HG02763 (cell line): ENCODE data around the gene NDUFC1.
A peak's percentile ranks its signal among the peaks of the same experiment; 100 is the strongest.
"Not testable (repeated sequence)": the region's sequence is repeated elsewhere in the genome, so short reads cannot be mapped to it uniquely, and the experiment has no call there.

ENCODE experiments used
- ATAC-seq: cut with Tn5 transposase; IDR thresholded peaks from one replicate; pipeline ENCODE4 v1.9.1; 2021; ENCODE audit warnings: mild to moderate bottlenecking, moderate library complexity; ENCODE audit not compliant: unreplicated experiment

Gene NDUFC1

GRCh38 chr4:139299536-139299935, 2.7 kb downstream of the NDUFC1 start:
- no peak for ATAC-seq

GRCh38 chr4:139297001-139297410, 5.3 kb downstream of the NDUFC1 start:
- no peak for ATAC-seq

- no peak for ATAC-seq
Observed at GRCh38 chr4:139295942-139296299, 6.4 kb downstream of the NDUFC1 start.

GRCh38 chr4:139295206-139295941, 6.9 kb downstream of the NDUFC1 start:
- ATAC-seq, result peak; percentile 95

GRCh38 chr4:139286186-139286698, 16.0 kb downstream of the NDUFC1 start:
- no peak for ATAC-seq

GRCh38 chr4:139282721-139283075, 19.6 kb downstream of the NDUFC1 start:
- no peak for ATAC-seq

- no peak for ATAC-seq
Observed at GRCh38 chr4:139282065-139282720, 20.1 kb downstream of the NDUFC1 start.

GRCh38 chr4:139279760-139280620, 22.3 kb downstream of the NDUFC1 start, which contains the start of gene MGARP:
Gene MGARP (minus strand): TSS chr4:139280225. CDS start chr4:139280158, 67 bp downstream.
- no peak for ATAC-seq

GRCh38 chr4:139278912-139279759, 23.1 kb downstream of the NDUFC1 start:
- ATAC-seq, result no peak

GRCh38 chr4:139278485-139278884, 23.8 kb downstream of the NDUFC1 start:
- no peak for ATAC-seq

- ATAC-seq, result no peak
Observed at GRCh38 chr4:139275281-139275735, 27.0 kb downstream of the NDUFC1 start.

- ATAC-seq, result no peak
Observed at GRCh38 chr4:139274790-139275189, 27.5 kb downstream of the NDUFC1 start.

- ATAC-seq, result no peak
Observed at GRCh38 chr4:139273835-139274234, 28.4 kb downstream of the NDUFC1 start.

- no peak for ATAC-seq
Observed at GRCh38 chr4:139267301-139267700, 35.0 kb downstream of the NDUFC1 start.

GRCh38 chr4:139266583-139267257, 35.6 kb downstream of the NDUFC1 start:
- peak; percentile 98 for ATAC-seq

GRCh38 chr4:139266208-139266582, 36.1 kb downstream of the NDUFC1 start:
- no peak for ATAC-seq

GRCh38 chr4:139265654-139266053, 36.6 kb downstream of the NDUFC1 start:
- no peak for ATAC-seq

- ATAC-seq, result no peak
Observed at GRCh38 chr4:139256349-139256748, 45.9 kb downstream of the NDUFC1 start.

GRCh38 chr4:139255581-139255980, 46.7 kb downstream of the NDUFC1 start:
- ATAC-seq, result not testable (repeated sequence)

GRCh38 chr4:139253713-139254112, 48.6 kb downstream of the NDUFC1 start:
- ATAC-seq, result no peak
